K562 (cell line): ENCODE data around the gene SEC23IP. TPM values are rescaled to one million over a fixed set of nuclear protein-coding genes. Genes with fewer than 3 reads are reported as not detected.

Experiments used
- BCLAF1 ChIP-seq, 2 experiments: fragments of 450-650 bp in 1 of 2; IDR thresholded peaks; 2 replicates each; pipeline ENCODE4 v1.6.1; 2011 to 2017; ENCODE audit warnings: low read depth in 2 of 2, antibody characterized with exemption in 1 of 2, borderline replicate concordance in 1 of 2, low read length in 1 of 2, mild to moderate bottlenecking in 1 of 2, mixed read lengths in 1 of 2; ENCODE audit not compliant: control insufficient read depth in 1 of 2
- HDGF ChIP-seq: fragments of 450-650 bp; IDR thresholded peaks from 2 replicates; pipeline ENCODE4 v1.6.1; 2016
- KAT7 ChIP-seq: sonication (generic); formaldehyde crosslinking; IDR thresholded peaks from 2 replicates; pipeline ENCODE4 v1.8.0; 2022; ENCODE audit warnings: missing genetic modification reagents, mild to moderate bottlenecking, borderline replicate concordance
- KLF16 ChIP-seq: IDR thresholded peaks from 2 replicates; pipeline ENCODE4 v1.6.1; 2016; ENCODE audit warnings: antibody characterized with exemption
- MIER1 ChIP-seq: fragments of 450-650 bp; IDR thresholded peaks from 2 replicates; pipeline ENCODE4 v1.6.1; 2016; ENCODE audit warnings: antibody characterized with exemption, mild to moderate bottlenecking, low read depth
- NCOA1 ChIP-seq: fragments of 450-650 bp; IDR thresholded peaks from 2 replicates; pipeline ENCODE4 v1.6.1; 2016; ENCODE audit warnings: low read depth
- PYGO2 ChIP-seq: fragments of 450-650 bp; IDR thresholded peaks from 2 replicates; pipeline ENCODE4 v1.6.1; 2016; ENCODE audit warnings: mild to moderate bottlenecking, missing genetic modification characterization, moderate library complexity, missing compliant biosample characterization
- SLC30A9 ChIP-seq: fragments of 250-450 bp; sonication (Bioruptor Pico); IDR thresholded peaks from 2 replicates; pipeline ENCODE4 v1.8.0; 2022; ENCODE audit warnings: mild to moderate bottlenecking, moderate library complexity
- SRSF1 ChIP-seq: fragments of 200-400 bp; formaldehyde crosslinking; IDR thresholded peaks from 2 replicates; pipeline ENCODE4 v1.6.1; 2017; ENCODE audit warnings: mild to moderate bottlenecking, low read depth, low read length, moderate library complexity
- TAL1 ChIP-seq: fragments of 450-650 bp; IDR thresholded peaks from 2 replicates; pipeline ENCODE4 v1.6.1; 2016; ENCODE audit warnings: mild to moderate bottlenecking
- TCFL5 ChIP-seq: fragments of 250-450 bp; sonication (Bioruptor Pico); conservative IDR thresholded peaks from 2 replicates; pipeline ENCODE4 v1.6.1; 2021; ENCODE audit warnings: mild to moderate bottlenecking, moderate library complexity, matching md5 sums
- XRCC3 ChIP-seq: fragments of 450-650 bp; IDR thresholded peaks from 2 replicates; pipeline ENCODE4 v1.6.1; 2017; ENCODE audit warnings: mild to moderate bottlenecking, moderate library complexity
- ZC3H11A ChIP-seq: IDR thresholded peaks from 2 replicates; pipeline ENCODE4 v1.6.1; 2012; ENCODE audit warnings: low read depth, low read length, improper control_type of control experiment
- ZC3H8 ChIP-seq: fragments of 450-650 bp; IDR thresholded peaks from 2 replicates; pipeline ENCODE4 v1.6.1; 2017
- ZNF174 ChIP-seq: fragments of 250-450 bp; sonication (Bioruptor Pico); IDR thresholded peaks from 2 replicates; pipeline ENCODE4 v1.4.0; 2020; ENCODE audit warnings: mild to moderate bottlenecking
- ZNF3 ChIP-seq: fragments of 250-450 bp; sonication (Bioruptor Pico); IDR thresholded peaks from 2 replicates; pipeline ENCODE4 v1.5.0; 2021; ENCODE audit warnings: mild to moderate bottlenecking, moderate library complexity
- ZNF830 ChIP-seq: fragments of 250-450 bp; sonication (Bioruptor Pico); IDR thresholded peaks from 2 replicates; pipeline ENCODE4 v1.5.0; 2021; ENCODE audit warnings: mild to moderate bottlenecking
- ZSCAN29 ChIP-seq: fragments of 450-650 bp; IDR thresholded peaks from 2 replicates; pipeline ENCODE4 v1.6.1; 2017
- polyA plus RNA-seq, 8 experiments: library from polyadenylated mRNA; depleted of rRNA in 4 of 8; stranded (reverse) in 5 of 8; unstranded in 3 of 8; fragments of >200 nt; fragmentation: Nextera tagmentation in 2 of 8; fragmentation: Illumina TruSeq in 1 of 8; extraction: Ambion mirVana in 2 of 8; extraction: Trizol in 1 of 8; gene quantifications; 2 replicates each; pipeline versions ENCODE4 v1.2.1 to v1.2.3, GENCODE V29; 2011 to 2014; ENCODE audit warnings: inconsistent platforms in 1 of 8, missing spikeins in 1 of 8
- total RNA-seq, 7 experiments: library from RNA; depleted of rRNA in 6 of 7; stranded (reverse); fragments of >200 nt in 6 of 7; fragmentation: Illumina TruSeq in 2 of 7; extraction: Trizol in 2 of 7; gene quantifications; 2 replicates each; pipeline versions ENCODE4 v1.2.1 to v1.2.3, GENCODE V29; 2011 to 2021; ENCODE audit warnings: low replicate concordance in 1 of 7
- TF ChIP-seq, protein P1 (sequence below): sonication (generic); formaldehyde crosslinking; IDR thresholded peaks from 2 replicates; pipeline ENCODE4 v1.8.1; 2022; ENCODE audit warnings: missing genetic modification reagents
- TF ChIP-seq, protein P2 (sequence below): fragments of 450-650 bp; formaldehyde crosslinking; conservative IDR thresholded peaks from 2 replicates; pipeline ENCODE4 v1.4.0; 2022; ENCODE audit warnings: mild to moderate bottlenecking, missing genetic modification characterization
- TF ChIP-seq, protein P3 (sequence below): fragments of 450-650 bp; IDR thresholded peaks from 2 replicates; pipeline ENCODE4 v1.6.1; 2018; ENCODE audit not compliant: partially characterized antibody

Gene SEC23IP
- total and polyA plus RNA-seq, 9 of the 15 experiments (the other 6 are each of a cell fraction or from before 2014, with no cell fraction given): 15.8 to 38.4 (median 22.5) TPM

GRCh38 chr10:119892188-119893065 is at the start of gene SEC23IP (continued):
- TF ChIP-seq, protein P1, sequence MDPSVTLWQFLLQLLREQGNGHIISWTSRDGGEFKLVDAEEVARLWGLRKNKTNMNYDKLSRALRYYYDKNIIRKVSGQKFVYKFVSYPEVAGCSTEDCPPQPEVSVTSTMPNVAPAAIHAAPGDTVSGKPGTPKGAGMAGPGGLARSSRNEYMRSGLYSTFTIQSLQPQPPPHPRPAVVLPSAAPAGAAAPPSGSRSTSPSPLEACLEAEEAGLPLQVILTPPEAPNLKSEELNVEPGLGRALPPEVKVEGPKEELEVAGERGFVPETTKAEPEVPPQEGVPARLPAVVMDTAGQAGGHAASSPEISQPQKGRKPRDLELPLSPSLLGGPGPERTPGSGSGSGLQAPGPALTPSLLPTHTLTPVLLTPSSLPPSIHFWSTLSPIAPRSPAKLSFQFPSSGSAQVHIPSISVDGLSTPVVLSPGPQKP (CRISPR knock-in tag): no peak
- TF ChIP-seq TCFL5 (no peak), KAT7 (CRISPR knock-in tag) (peak; percentile 79; the same call in 1 of the 2 replicates), ZC3H8 (no peak), TAL1 (no peak), ZNF3 (CRISPR knock-in tag) (no peak), BCLAF1 (IDR thresholded peaks at IDR 0.05; ENCODE audit: borderline replicate concordance in 1 of 2, control insufficient read depth in 1 of 2, low read depth in 2 of 2, low read length in 1 of 2) (no peak), ZC3H11A (no peak), PYGO2 (tag) (no peak), MIER1 (no peak), SRSF1 (no peak), ZSCAN29 (no peak), SLC30A9 (CRISPR knock-in tag) (no peak), ZNF830 (no peak), XRCC3 (no peak), HDGF (no peak), ZNF174 (CRISPR knock-in tag) (no peak), KLF16 (no peak), NCOA1 (no peak)
- TF ChIP-seq, protein P2, sequence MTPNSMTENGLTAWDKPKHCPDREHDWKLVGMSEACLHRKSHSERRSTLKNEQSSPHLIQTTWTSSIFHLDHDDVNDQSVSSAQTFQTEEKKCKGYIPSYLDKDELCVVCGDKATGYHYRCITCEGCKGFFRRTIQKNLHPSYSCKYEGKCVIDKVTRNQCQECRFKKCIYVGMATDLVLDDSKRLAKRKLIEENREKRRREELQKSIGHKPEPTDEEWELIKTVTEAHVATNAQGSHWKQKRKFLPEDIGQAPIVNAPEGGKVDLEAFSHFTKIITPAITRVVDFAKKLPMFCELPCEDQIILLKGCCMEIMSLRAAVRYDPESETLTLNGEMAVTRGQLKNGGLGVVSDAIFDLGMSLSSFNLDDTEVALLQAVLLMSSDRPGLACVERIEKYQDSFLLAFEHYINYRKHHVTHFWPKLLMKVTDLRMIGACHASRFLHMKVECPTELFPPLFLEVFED (CRISPR knock-in tag): no peak
- TF ChIP-seq, protein P3, sequence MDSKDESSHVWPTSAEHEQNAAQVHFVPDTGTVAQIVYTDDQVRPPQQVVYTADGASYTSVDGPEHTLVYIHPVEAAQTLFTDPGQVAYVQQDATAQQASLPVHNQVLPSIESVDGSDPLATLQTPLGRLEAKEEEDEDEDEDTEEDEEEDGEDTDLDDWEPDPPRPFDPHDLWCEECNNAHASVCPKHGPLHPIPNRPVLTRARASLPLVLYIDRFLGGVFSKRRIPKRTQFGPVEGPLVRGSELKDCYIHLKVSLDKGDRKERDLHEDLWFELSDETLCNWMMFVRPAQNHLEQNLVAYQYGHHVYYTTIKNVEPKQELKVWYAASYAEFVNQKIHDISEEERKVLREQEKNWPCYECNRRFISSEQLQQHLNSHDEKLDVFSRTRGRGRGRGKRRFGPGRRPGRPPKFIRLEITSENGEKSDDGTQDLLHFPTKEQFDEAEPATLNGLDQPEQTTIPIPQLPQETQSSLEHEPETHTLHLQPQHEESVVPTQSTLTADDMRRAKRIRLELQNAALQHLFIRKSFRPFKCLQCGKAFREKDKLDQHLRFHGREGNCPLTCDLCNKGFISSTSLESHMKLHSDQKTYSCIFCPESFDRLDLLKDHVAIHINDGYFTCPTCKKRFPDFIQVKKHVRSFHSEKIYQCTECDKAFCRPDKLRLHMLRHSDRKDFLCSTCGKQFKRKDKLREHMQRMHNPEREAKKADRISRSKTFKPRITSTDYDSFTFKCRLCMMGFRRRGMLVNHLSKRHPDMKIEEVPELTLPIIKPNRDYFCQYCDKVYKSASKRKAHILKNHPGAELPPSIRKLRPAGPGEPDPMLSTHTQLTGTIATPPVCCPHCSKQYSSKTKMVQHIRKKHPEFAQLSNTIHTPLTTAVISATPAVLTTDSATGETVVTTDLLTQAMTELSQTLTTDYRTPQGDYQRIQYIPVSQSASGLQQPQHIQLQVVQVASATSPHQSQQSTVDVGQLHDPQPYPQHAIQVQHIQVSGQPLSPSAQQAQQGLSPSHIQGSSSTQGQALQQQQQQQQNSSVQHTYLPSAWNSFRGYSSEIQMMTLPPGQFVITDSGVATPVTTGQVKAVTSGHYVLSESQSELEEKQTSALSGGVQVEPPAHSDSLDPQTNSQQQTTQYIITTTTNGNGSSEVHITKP: peak; percentile 13
